AG20443 (cell line): ENCODE results near the gene TMEM18.

Experiments used
- DNase-seq: peaks from one replicate; pipeline ENCODE4 v3.0.0; 2012; ENCODE audit warnings: low spot score, mixed read lengths

Gene TMEM18

GRCh38 chr2:618005-618404, 59.2 kb downstream of the TMEM18 start:
- no peak for DNase-seq
